ENCODE results near the gene TNNI3K.

TNNI3K gene

DNA sequence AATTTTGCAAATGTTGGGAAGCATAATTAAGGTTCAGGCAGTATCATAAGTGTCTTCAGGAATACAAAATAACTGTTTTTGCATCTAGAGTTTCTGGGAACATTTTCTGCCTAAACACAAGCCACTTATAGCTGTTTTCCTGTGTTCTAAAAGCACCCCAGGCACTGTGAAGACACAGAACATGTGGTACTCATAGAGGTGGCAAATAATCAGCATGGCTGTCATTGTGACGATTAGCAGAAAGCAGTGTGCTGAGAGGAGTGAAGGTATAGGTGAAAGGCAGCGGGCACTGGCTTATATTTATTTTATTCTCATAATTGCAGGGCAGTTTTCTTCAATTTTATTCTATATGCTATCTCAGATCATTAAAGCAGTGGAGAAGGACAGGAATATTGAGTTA lies 157.7 kb downstream of the TNNI3K start:
- 81% methylated on average over 1 of the region's 2 CpGs for WGBS
- Histone ChIP-seq H3K36me3 (ENCODE audit: insufficient read depth, low read length) (no peaks in the 10 kb centered on the region), H3K9me3 (ENCODE audit: insufficient read depth, low read depth, low read length) (no peaks in the 10 kb centered on the region), H3K4me3 (ENCODE audit: low read length) (no peak overlapping the region), H3K27ac (ENCODE audit: low read depth, low read length) (no peak overlapping the region), H3K27me3 (ENCODE audit: insufficient read depth, low read length) (no peaks in the 10 kb centered on the region), H3K9ac (ENCODE audit: low read depth, low read length) (no peak overlapping the region), H3K4me1 (ENCODE audit: insufficient read depth, low read length) (peaks cover 8% of the 10 kb centered on the region; the same call in 1 of the 2 replicates)

DNA sequence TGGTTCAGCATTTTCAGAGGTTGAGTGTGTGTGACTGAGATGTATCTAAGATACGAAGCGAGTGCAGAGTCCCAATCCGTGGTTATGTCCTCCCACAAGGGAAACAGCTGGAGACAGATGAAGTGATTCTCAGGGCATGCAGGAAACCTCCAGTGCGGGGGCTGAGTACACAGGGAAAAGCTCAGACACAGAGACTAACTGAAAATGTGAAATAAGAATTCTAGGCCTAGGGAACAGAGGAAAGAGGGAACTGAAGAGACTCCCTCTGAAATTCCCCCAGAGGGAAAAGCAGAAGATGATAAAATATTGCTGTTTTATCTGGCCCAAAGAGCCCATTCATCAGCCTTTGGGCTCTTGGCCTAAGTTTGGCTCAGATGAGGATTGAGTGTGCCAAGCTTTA lies 160.4 kb downstream of the TNNI3K start:
- H3K4me3 ChIP-seq (ENCODE audit: low read length), result no peak overlapping the region
- no peak overlapping the region for H3K27ac ChIP-seq (ENCODE audit: low read depth, low read length)
- peaks cover 8% of the 10 kb centered on the region; the same call in 1 of the 2 replicates for H3K4me1 ChIP-seq (ENCODE audit: insufficient read depth, low read length)
- WGBS, result 91% methylated on average over 4 of the region's 4 CpGs
- no peaks in the 10 kb centered on the region for H3K36me3 ChIP-seq (ENCODE audit: insufficient read depth, low read length)
- no peaks in the 10 kb centered on the region for H3K9me3 ChIP-seq (ENCODE audit: insufficient read depth, low read depth, low read length)
- H3K9ac ChIP-seq (ENCODE audit: low read depth, low read length), result no peak overlapping the region
- no peaks in the 10 kb centered on the region for H3K27me3 ChIP-seq (ENCODE audit: insufficient read depth, low read length)

DNA sequence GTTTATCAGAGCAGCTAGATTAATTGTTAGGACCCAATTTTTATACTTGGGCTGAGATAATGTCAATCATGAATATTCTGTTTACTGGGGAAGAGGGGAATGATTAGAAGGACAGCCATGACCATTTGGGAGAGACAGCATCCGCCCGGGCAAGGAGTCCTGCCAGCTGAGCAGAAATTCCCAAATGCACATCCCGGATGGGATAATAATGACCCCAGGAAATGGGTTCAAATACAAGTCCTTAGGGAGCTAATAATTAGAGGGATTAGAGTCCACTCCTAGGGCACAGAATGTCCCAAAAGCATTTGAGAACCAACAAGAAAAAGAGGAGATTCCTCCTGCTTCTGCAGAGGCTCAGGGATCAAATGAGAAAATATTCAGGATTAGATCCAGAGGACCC lies 161.3 kb downstream of the TNNI3K start:
- no peaks in the 10 kb centered on the region for H3K9me3 ChIP-seq (ENCODE audit: insufficient read depth, low read depth, low read length)

DNA sequence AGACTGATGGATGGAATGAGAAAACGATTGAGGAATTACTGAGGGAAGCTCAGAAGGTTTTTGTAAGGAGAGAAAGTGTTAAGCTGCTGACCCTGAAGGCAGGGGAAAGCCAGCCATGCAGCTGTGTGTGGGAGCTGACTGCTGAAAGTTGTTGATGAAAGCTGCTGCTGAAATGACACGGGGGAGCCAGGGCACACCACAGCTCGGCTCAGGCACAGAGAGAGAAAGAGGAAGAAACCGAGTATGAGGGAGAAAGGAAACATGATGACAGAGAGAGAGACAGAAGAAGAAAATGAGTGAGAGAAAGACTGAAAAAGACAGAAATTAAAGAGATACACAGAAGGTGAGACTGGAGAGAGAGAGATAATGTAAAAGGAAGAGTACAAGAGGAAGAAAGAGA lies 161.7 kb downstream of the TNNI3K start:
- WGBS, result 81% methylated on average over 4 of the region's 4 CpGs
- H3K27me3 ChIP-seq (ENCODE audit: insufficient read depth, low read length), result no peaks in the 10 kb centered on the region
- no peak overlapping the region for H3K9ac ChIP-seq (ENCODE audit: low read depth, low read length)
- H3K36me3 ChIP-seq (ENCODE audit: insufficient read depth, low read length), result no peaks in the 10 kb centered on the region
- no peak overlapping the region for H3K4me3 ChIP-seq (ENCODE audit: low read length)
- no peak overlapping the region for H3K27ac ChIP-seq (ENCODE audit: low read depth, low read length)
- peaks cover 8% of the 10 kb centered on the region; the same call in 1 of the 2 replicates for H3K4me1 ChIP-seq (ENCODE audit: insufficient read depth, low read length)
- no peaks in the 10 kb centered on the region for H3K9me3 ChIP-seq (ENCODE audit: insufficient read depth, low read depth, low read length)

More for the DNA sequence above, 161.3 kb downstream of the TNNI3K start:
- no peak overlapping the region for H3K4me3 ChIP-seq (ENCODE audit: low read length)
- H3K27me3 ChIP-seq (ENCODE audit: insufficient read depth, low read length), result no peaks in the 10 kb centered on the region
- 94% methylated on average over 3 of the region's 3 CpGs for WGBS
- H3K36me3 ChIP-seq (ENCODE audit: insufficient read depth, low read length), result no peaks in the 10 kb centered on the region
- H3K9ac ChIP-seq (ENCODE audit: low read depth, low read length), result no peak overlapping the region
- H3K27ac ChIP-seq (ENCODE audit: low read depth, low read length), result no peak overlapping the region
- peaks cover 8% of the 10 kb centered on the region; the same call in 1 of the 2 replicates for H3K4me1 ChIP-seq (ENCODE audit: insufficient read depth, low read length)

DNA sequence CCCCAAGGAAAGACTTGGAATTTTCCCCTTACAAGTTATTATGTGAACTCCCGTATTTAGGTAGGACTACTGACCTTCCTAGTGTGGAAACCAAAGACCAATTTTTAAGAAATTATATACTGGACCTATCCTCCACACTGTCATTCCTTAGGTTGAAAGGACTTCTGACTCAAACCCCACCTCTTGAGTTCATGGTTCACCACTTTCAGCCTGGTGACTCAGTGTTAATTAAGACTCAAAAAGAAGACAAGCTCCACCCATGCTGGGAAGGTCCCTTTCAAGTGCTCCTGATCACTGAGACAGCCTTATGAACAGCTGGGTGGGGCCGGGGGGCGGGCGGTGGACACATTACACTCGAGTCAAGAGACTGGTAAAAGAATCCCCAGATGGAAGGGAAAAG lies 164.1 kb downstream of the TNNI3K start:
- Histone ChIP-seq H3K27me3 (ENCODE audit: insufficient read depth, low read length) (no peaks in the 10 kb centered on the region), H3K9ac (ENCODE audit: low read depth, low read length) (no peak overlapping the region), H3K4me3 (ENCODE audit: low read length) (no peak overlapping the region), H3K36me3 (ENCODE audit: insufficient read depth, low read length) (no peaks in the 10 kb centered on the region), H3K27ac (ENCODE audit: low read depth, low read length) (no peak overlapping the region), H3K4me1 (ENCODE audit: insufficient read depth, low read length) (no peaks in the 10 kb centered on the region), H3K9me3 (ENCODE audit: insufficient read depth, low read depth, low read length) (no peaks in the 10 kb centered on the region)
- 96% methylated on average over 5 of the region's 5 CpGs for WGBS

DNA sequence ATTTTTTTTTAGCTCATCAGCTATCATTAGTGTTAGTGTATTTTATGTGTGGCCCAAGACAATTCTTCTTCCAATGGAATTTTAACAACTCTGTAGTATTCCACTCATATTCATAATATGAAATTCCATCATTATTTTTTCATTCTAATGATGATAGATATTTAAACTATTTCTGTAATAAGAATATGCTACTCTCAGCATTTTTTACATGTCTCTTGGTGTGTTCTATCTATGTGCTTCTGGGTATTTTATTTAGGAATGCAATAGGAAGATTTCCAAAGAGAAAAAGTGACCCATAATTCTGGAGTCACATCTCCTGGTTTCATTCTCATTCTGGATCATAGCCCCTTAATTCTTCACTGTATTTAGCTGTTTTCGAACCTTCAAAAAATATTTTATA lies 167.7 kb downstream of the TNNI3K start:
- no peaks in the 10 kb centered on the region for H3K9me3 ChIP-seq (ENCODE audit: insufficient read depth, low read depth, low read length)
- no peak overlapping the region for H3K4me3 ChIP-seq (ENCODE audit: low read length)
- no peak overlapping the region for H3K27ac ChIP-seq (ENCODE audit: low read depth, low read length)
- H3K9ac ChIP-seq (ENCODE audit: low read depth, low read length), result no peak overlapping the region
- H3K4me1 ChIP-seq (ENCODE audit: insufficient read depth, low read length), result no peaks in the 10 kb centered on the region
- WGBS, result 100% methylated on average over 1 of the region's 1 CpG
- no peaks in the 10 kb centered on the region for H3K27me3 ChIP-seq (ENCODE audit: insufficient read depth, low read length)
- no peaks in the 10 kb centered on the region for H3K36me3 ChIP-seq (ENCODE audit: insufficient read depth, low read length)

DNA sequence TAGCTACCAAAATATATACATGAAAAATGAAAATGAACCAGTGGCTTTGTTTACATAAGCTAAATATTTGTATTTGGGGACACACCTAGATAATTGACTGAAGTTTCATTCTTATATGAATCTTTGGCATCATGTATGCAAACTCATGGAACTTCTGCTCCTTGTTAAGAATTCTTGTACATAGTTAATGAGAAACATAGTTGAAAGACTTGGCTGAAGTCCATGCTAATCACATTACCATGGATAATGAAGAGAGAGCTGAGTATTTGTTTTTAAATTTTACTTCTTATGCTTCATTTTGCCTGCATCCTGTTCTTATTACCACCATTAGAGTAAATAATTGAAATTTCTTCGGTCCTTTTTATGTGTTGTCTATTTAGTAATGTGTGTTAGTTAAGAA lies 168.4 kb downstream of the TNNI3K start:
- no peaks in the 10 kb centered on the region for H3K27me3 ChIP-seq (ENCODE audit: insufficient read depth, low read length)
- H3K36me3 ChIP-seq (ENCODE audit: insufficient read depth, low read length), result no peaks in the 10 kb centered on the region
- H3K4me1 ChIP-seq (ENCODE audit: insufficient read depth, low read length), result no peaks in the 10 kb centered on the region
- no peaks in the 10 kb centered on the region for H3K9me3 ChIP-seq (ENCODE audit: insufficient read depth, low read depth, low read length)
- H3K4me3 ChIP-seq (ENCODE audit: low read length), result no peak overlapping the region
- no peak overlapping the region for H3K9ac ChIP-seq (ENCODE audit: low read depth, low read length)
- no peak overlapping the region for H3K27ac ChIP-seq (ENCODE audit: low read depth, low read length)
- WGBS, result no CpG with 5 or more reads among the region's 1 CpG

DNA sequence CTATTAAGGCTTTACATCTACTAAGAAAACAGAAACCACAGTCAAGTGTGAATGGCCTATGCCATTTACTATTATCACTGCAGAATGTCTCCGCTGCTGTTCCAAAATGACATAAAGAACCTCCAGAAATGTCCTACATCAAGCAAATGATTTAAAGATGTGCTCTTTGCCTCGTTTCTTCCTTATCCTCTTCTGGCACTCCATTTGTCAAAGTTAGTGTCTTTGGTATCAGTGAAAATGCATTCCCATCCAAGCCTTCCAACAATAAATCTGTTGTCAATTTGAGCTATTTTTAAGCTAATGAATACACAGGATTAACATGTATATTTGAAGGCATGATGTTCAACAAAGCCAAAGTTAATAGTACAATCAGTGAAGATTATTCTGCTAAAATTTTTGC lies 171.6 kb downstream of the TNNI3K start:
- no peaks in the 10 kb centered on the region for H3K9me3 ChIP-seq (ENCODE audit: insufficient read depth, low read depth, low read length)
- WGBS, result 97% methylated on average over 2 of the region's 2 CpGs
- no peaks in the 10 kb centered on the region for H3K27me3 ChIP-seq (ENCODE audit: insufficient read depth, low read length)
- H3K36me3 ChIP-seq (ENCODE audit: insufficient read depth, low read length), result no peaks in the 10 kb centered on the region
- no peak overlapping the region for H3K27ac ChIP-seq (ENCODE audit: low read depth, low read length)
- no peak overlapping the region for H3K9ac ChIP-seq (ENCODE audit: low read depth, low read length)
- H3K4me3 ChIP-seq (ENCODE audit: low read length), result no peak overlapping the region
- H3K4me1 ChIP-seq (ENCODE audit: insufficient read depth, low read length), result no peaks in the 10 kb centered on the region

DNA sequence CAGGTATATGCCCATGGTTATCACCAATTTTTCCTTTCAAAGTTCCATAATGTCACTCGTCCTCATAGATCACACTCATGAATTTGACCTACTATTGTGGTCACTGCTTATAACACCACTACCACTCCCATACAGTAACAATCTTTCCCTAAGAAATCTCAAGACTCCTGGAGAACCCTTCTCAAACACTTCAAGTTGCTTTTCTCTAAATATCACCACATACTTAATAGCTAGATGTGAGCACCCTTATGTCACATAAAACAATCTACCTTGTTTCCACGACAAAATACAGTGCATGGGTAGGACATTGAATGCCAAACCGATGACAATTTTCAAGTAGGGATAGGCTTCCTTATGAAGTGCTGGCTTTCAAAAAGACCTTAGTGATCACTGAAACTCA lies 172.7 kb downstream of the TNNI3K start:
- H3K4me3 ChIP-seq (ENCODE audit: low read length), result no peak overlapping the region
- 0 out of 2 replicates have a peak, but pooled peaks cover 5% of the 10 kb centered on the region for H3K4me1 ChIP-seq (ENCODE audit: insufficient read depth, low read length)
- H3K9ac ChIP-seq (ENCODE audit: low read depth, low read length), result no peak overlapping the region
- no peaks in the 10 kb centered on the region for H3K27me3 ChIP-seq (ENCODE audit: insufficient read depth, low read length)
- no peaks in the 10 kb centered on the region for H3K9me3 ChIP-seq (ENCODE audit: insufficient read depth, low read depth, low read length)
- no peak overlapping the region for H3K27ac ChIP-seq (ENCODE audit: low read depth, low read length)
- H3K36me3 ChIP-seq (ENCODE audit: insufficient read depth, low read length), result no peaks in the 10 kb centered on the region
- WGBS, result 95% methylated on average over 3 of the region's 3 CpGs

DNA sequence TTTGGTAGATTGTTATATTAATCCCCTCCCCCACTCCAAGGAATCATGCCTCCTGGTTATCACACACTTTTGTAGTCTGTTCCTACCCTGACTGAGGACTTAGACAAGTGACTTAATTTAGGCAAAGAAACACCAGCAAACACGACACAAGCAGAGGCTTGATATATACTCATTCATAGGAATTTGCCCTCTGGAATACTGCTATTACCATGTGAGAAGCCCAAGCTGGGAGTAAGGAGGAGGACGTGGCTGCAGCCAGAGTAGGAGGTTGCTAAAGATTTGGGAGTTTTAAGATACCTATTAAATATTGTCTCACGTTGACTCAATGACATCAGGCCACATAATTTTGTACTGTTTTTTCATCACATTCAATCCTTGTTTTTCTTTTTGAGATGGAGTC lies 177.1 kb downstream of the TNNI3K start:
- 76% methylated on average over 3 of the region's 3 CpGs for WGBS
- H3K9me3 ChIP-seq (ENCODE audit: insufficient read depth, low read depth, low read length), result no peaks in the 10 kb centered on the region
- H3K9ac ChIP-seq (ENCODE audit: low read depth, low read length), result no peak overlapping the region
- no peak overlapping the region for H3K27ac ChIP-seq (ENCODE audit: low read depth, low read length)
- H3K4me3 ChIP-seq (ENCODE audit: low read length), result no peak overlapping the region
- no peaks in the 10 kb centered on the region for H3K27me3 ChIP-seq (ENCODE audit: insufficient read depth, low read length)
- 0 out of 2 replicates have a peak, but pooled peaks cover 5% of the 10 kb centered on the region for H3K4me1 ChIP-seq (ENCODE audit: insufficient read depth, low read length)
- H3K36me3 ChIP-seq (ENCODE audit: insufficient read depth, low read length), result no peaks in the 10 kb centered on the region

DNA sequence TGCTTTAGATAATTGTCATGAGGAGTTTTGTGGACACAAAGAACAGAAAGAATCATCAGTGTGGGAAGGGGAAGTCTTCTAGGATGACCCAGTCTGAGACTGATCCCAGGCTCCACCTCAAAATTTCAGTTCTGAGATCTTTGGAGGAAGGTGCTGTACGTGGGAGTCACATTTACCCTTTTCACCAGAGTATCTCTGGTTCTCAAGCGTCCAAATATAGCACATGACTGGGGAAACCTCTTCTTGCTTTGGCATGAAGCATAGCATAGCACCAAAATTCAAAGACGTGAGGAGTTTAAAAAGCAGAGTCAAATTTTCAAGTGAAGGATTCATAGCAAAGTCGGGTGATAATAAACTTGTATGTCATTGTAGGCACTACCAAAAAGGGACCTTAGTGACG lies 180.7 kb downstream of the TNNI3K start:
- no peak overlapping the region for H3K27ac ChIP-seq (ENCODE audit: low read depth, low read length)
- no peak overlapping the region for H3K9ac ChIP-seq (ENCODE audit: low read depth, low read length)
- H3K9me3 ChIP-seq (ENCODE audit: insufficient read depth, low read depth, low read length), result no peaks in the 10 kb centered on the region
- H3K4me1 ChIP-seq (ENCODE audit: insufficient read depth, low read length), result 0 out of 2 replicates have a peak, but pooled peaks cover 5% of the 10 kb centered on the region
- no peaks in the 10 kb centered on the region for H3K27me3 ChIP-seq (ENCODE audit: insufficient read depth, low read length)
- no peaks in the 10 kb centered on the region for H3K36me3 ChIP-seq (ENCODE audit: insufficient read depth, low read length)
- no peak overlapping the region for H3K4me3 ChIP-seq (ENCODE audit: low read length)
- 90% methylated on average over 5 of the region's 5 CpGs for WGBS

DNA sequence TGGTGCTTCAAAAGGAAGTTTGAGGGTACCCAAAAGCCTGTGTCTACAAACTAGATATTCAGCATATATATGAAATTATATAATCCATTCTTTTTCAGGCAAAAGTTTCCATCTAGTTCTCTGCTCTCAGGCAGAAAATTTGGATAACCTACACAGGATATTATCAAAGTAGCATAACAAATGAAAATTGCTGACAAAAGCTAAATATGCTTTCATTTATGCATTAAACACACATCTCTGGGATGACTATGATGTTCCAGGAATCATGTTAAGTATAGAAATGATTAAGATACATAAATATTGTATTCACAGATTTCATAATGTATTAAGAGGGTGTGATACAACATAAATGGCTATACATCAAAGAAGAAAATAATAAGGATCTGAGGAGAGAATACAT lies 184.4 kb downstream of the TNNI3K start:
- no peaks in the 10 kb centered on the region for H3K36me3 ChIP-seq (ENCODE audit: insufficient read depth, low read length)
- H3K9ac ChIP-seq (ENCODE audit: low read depth, low read length), result no peak overlapping the region
- H3K27me3 ChIP-seq (ENCODE audit: insufficient read depth, low read length), result no peaks in the 10 kb centered on the region
- H3K4me1 ChIP-seq (ENCODE audit: insufficient read depth, low read length), result no peaks in the 10 kb centered on the region
- no peaks in the 10 kb centered on the region for H3K9me3 ChIP-seq (ENCODE audit: insufficient read depth, low read depth, low read length)
- H3K27ac ChIP-seq (ENCODE audit: low read depth, low read length), result no peak overlapping the region
- H3K4me3 ChIP-seq (ENCODE audit: low read length), result no peak overlapping the region

Measured in HUES64 (cell line).